DND-41 (cell line): Measurements from ENCODE around the gene PDCD11.

ENCODE experiments used
- ATAC-seq: fragments of 200-7000 bp; cut with Tn5 transposase; 3 replicates; pipeline ENCODE4 v1.9.1; 2021; ENCODE audit warnings: low read depth; ENCODE audit not compliant: insufficient read depth
- DNase-seq: peaks from one replicate; pipeline ENCODE4 v3.0.0-alpha.2; 2020
- H2AFZ ChIP-seq: 2 replicates; pipeline ENCODE4 v1.6.0; 2012; ENCODE audit warnings: low read depth, low read length
- H3K27ac ChIP-seq: 2 replicates; pipeline ENCODE4 v1.5.1; 2012; ENCODE audit warnings: low read length, inconsistent platforms
- H3K27me3 ChIP-seq: fragments of 200-600 bp; sonication (generic); 2 replicates; pipeline ENCODE4 v1.6.0; 2012; ENCODE audit warnings: low read length, mild to moderate bottlenecking, inconsistent platforms; ENCODE audit not compliant: insufficient read depth, poor library complexity
- H3K36me3 ChIP-seq: 2 replicates; pipeline ENCODE4 v1.5.1; 2012; ENCODE audit warnings: low read length, inconsistent platforms; ENCODE audit not compliant: insufficient read depth
- H3K4me1 ChIP-seq: 2 replicates; pipeline ENCODE4 v1.5.1; 2012; ENCODE audit warnings: mild to moderate bottlenecking, low read length; ENCODE audit not compliant: insufficient read depth
- H3K4me2 ChIP-seq: 2 replicates; pipeline ENCODE4 v1.6.0; 2012; ENCODE audit warnings: mild to moderate bottlenecking, moderate library complexity, low read length, inconsistent platforms; ENCODE audit not compliant: insufficient read depth
- H3K4me3 ChIP-seq, 2 experiments: fragments of 200-600 bp in 1 of 2; shearing (Covaris generic) in 1 of 2; 2 replicates each; pipeline ENCODE4 v1.5.1; 2012 to 2016; ENCODE audit warnings: inconsistent platforms in 2 of 2, low read length in 2 of 2, mild to moderate bottlenecking in 2 of 2, low read depth in 1 of 2, moderate library complexity in 1 of 2
- H3K79me2 ChIP-seq: 2 replicates; pipeline ENCODE4 v1.6.0; 2012; ENCODE audit warnings: low read length, inconsistent platforms; ENCODE audit not compliant: insufficient read depth
- H3K9ac ChIP-seq: 2 replicates; pipeline ENCODE4 v1.6.0; 2012; ENCODE audit warnings: low read depth, mild to moderate bottlenecking, inconsistent platforms, low read length, moderate library complexity
- H3K9me3 ChIP-seq: 2 replicates; pipeline ENCODE4 v1.5.1; 2012; ENCODE audit warnings: low read length, moderate library complexity, mild to moderate bottlenecking, inconsistent platforms; ENCODE audit not compliant: insufficient read depth, severe bottlenecking
- H4K20me1 ChIP-seq: 2 replicates; pipeline ENCODE4 v1.6.0; 2012; ENCODE audit warnings: low read length; ENCODE audit not compliant: insufficient read depth
- EZH2 ChIP-seq: IDR thresholded peaks from 3 replicates; pipeline ENCODE4 v1.6.1; 2012; ENCODE audit warnings: borderline replicate concordance, low read depth, mild to moderate bottlenecking, moderate library complexity, low read length, inconsistent platforms; ENCODE audit not compliant: severe bottlenecking
- TF ChIP-seq, protein P1 (sequence below): IDR thresholded peaks from 2 replicates; pipeline ENCODE4 v1.5.1; 2012; ENCODE audit warnings: borderline replicate concordance, low read length, moderate library complexity, mild to moderate bottlenecking; ENCODE audit not compliant: poor library complexity, severe bottlenecking; ENCODE audit errors: extremely low read depth

Gene PDCD11

DNA sequence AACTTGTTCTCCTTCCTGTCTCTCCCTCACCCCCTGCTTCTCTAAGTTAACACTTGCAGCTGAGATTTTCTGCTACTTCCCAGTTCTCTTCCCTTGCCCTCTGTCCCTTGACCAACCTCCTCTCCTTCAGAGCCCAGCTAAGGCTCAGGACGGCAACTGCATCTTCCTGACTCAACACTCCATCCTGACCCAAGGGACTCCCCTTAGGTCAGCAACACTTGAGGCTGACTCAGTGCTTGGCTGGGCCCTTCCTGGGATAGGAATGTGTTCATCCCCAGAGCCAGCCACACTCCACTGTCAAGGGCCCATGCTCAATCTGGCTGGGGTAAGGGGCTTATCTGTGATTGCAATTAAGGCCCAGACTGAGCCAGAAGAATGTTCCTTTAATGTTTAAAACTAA lies 52.3 kb downstream of the PDCD11 start:
- DNase-seq (no peak), ATAC-seq (no peak)
- no peak overlapping the region for H2AFZ ChIP-seq
- no peak overlapping the region for H3K9ac ChIP-seq
- TF ChIP-seq, protein P1, sequence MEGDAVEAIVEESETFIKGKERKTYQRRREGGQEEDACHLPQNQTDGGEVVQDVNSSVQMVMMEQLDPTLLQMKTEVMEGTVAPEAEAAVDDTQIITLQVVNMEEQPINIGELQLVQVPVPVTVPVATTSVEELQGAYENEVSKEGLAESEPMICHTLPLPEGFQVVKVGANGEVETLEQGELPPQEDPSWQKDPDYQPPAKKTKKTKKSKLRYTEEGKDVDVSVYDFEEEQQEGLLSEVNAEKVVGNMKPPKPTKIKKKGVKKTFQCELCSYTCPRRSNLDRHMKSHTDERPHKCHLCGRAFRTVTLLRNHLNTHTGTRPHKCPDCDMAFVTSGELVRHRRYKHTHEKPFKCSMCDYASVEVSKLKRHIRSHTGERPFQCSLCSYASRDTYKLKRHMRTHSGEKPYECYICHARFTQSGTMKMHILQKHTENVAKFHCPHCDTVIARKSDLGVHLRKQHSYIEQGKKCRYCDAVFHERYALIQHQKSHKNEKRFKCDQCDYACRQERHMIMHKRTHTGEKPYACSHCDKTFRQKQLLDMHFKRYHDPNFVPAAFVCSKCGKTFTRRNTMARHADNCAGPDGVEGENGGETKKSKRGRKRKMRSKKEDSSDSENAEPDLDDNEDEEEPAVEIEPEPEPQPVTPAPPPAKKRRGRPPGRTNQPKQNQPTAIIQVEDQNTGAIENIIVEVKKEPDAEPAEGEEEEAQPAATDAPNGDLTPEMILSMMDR, result no peak
- TF ChIP-seq EZH2, result no peak
- H3K27ac ChIP-seq, result no peak overlapping the region
- H3K36me3 ChIP-seq, result peaks cover 59% of the 10 kb centered on the region
- H3K9me3 ChIP-seq, result no peaks in the 10 kb centered on the region
- peaks cover 31% of the 10 kb centered on the region for H3K4me1 ChIP-seq
- peaks cover 7% of the 10 kb centered on the region; the same call in 1 of the 2 replicates for H3K79me2 ChIP-seq
- H3K4me2 ChIP-seq, result no peak overlapping the region
- no peak overlapping the region for H3K4me3 ChIP-seq
- peaks cover 9% of the 10 kb centered on the region; the same call in 1 of the 2 replicates for H4K20me1 ChIP-seq
- no peaks in the 10 kb centered on the region for H3K27me3 ChIP-seq

DNA sequence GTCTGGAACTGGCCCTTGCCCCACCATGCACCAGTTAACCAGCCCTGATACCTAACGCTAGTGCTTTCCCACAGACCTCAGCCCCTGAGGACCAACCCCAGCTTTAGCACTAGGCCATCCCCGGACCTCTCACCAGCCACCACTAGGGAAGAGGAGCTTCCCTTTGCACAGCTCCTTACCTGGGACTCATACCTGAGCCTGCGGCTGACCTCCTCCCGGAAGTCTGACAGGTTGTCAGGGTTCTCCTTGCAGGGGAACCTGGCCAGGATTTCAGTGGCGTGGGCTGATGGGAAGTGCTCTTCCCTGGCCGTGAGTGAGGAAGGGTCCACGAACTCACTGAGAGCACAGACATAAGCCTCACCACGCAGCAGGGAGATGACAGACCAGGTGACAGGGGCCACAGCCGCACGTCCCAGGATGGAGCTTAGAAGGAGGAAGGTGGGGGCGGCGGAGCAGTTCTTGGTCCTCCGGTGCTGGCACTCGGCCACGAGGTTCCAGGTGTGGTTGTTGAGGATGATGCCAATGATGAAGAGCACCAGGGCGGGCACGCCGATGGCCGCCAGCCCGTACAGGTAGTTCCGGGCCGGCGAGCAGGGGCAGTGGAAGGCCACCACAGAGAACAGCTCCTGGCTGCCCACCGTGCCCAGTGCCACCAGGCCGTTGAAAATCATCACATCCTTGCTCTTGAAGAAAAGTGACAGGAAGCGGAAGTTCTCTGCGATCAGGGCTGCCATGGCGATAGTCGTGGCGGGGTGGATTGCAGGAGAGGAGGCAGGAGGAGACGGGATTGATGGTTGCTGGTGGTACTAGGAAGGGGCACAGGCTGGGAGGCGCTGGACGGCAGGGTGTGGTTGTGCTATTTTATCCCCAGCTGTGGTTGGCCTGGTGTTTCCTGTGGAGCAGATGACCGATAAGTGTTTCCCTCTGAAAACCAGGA lies 53.0 kb downstream of the PDCD11 start:
- Histone ChIP-seq H3K9me3 (no peaks in the 10 kb centered on the region), H3K36me3 (peaks cover 52% of the 10 kb centered on the region), H3K79me2 (peaks cover 7% of the 10 kb centered on the region; the same call in 1 of the 2 replicates), H3K4me1 (peaks cover 31% of the 10 kb centered on the region), H3K27me3 (no peaks in the 10 kb centered on the region), H4K20me1 (peaks cover 7% of the 10 kb centered on the region; the same call in 1 of the 2 replicates), H3K27ac (no peak overlapping the region), H2AFZ (no peak overlapping the region), H3K4me2 (no peak overlapping the region), H3K9ac (no peak overlapping the region), H3K4me3 (no peak overlapping the region)
- TF ChIP-seq EZH2, result no peak
- TF ChIP-seq, protein P1, result no peak
- DNase-seq (no peak), ATAC-seq (no peak)

DNA sequence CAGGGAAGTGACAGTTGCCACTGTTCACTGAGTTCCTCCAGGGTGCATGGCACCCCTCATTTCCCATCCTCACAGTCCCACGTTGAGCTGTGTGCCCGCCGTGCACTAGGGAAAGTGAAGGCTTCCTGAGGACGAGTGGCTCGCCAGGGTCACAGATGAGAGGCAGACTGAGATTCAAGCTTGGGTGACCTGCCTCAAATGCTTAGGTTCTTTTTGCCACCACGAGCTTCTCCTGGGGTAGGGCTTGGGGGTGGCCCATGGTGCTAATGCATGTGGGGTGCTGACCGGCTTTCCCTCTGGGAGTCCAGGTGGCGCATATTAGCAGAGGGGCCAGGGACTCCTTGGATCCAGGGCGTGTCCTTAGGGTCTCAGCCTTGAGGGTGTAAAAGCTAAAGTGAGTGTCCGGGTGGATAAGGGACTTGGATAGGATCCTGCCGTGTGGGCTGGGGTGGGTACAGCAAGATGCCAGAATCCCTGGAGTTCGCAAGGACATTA lies 53.8 kb downstream of the PDCD11 start:
- DNase-seq (no peak), ATAC-seq (no peak)
- TF ChIP-seq EZH2, result no peak
- TF ChIP-seq, protein P1, result no peak
- peak overlapping the region in 1 of 2 experiments; percentile 71; a peak in 2 of 4 replicates for H3K4me3 ChIP-seq
- peaks cover 31% of the 10 kb centered on the region for H3K4me1 ChIP-seq
- H3K9ac ChIP-seq, result peak overlapping the region; percentile 77; the same call in 1 of the 2 replicates
- H4K20me1 ChIP-seq, result peaks cover 7% of the 10 kb centered on the region; the same call in 1 of the 2 replicates
- no peaks in the 10 kb centered on the region for H3K9me3 ChIP-seq
- H3K36me3 ChIP-seq, result peaks cover 44% of the 10 kb centered on the region
- peaks cover 7% of the 10 kb centered on the region; the same call in 1 of the 2 replicates for H3K79me2 ChIP-seq
- H3K4me2 ChIP-seq, result peak overlapping the region; percentile 96
- no peak overlapping the region for H2AFZ ChIP-seq
- peak overlapping the region; percentile 72 for H3K27ac ChIP-seq
- H3K27me3 ChIP-seq, result no peaks in the 10 kb centered on the region
